ENCODE measurements around the gene GAREM1.

- TF ChIP-seq POLR2A (conservative IDR thresholded peaks at IDR 0.05): no peak
- TF ChIP-seq ZEB2 (IDR thresholded peaks at IDR 0.05): no peak
- TF ChIP-seq KAT7 (CRISPR knock-in tag; IDR thresholded peaks at IDR 0.05; ENCODE audit: borderline replicate concordance): no peak
- TF ChIP-seq, protein P1, sequence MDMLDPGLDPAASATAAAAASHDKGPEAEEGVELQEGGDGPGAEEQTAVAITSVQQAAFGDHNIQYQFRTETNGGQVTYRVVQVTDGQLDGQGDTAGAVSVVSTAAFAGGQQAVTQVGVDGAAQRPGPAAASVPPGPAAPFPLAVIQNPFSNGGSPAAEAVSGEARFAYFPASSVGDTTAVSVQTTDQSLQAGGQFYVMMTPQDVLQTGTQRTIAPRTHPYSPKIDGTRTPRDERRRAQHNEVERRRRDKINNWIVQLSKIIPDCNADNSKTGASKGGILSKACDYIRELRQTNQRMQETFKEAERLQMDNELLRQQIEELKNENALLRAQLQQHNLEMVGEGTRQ (CRISPR knock-in tag; IDR thresholded peaks at IDR 0.05): no peak
- TF ChIP-seq ZBTB17 (CRISPR knock-in tag; IDR thresholded peaks at IDR 0.05): no peak
- TF ChIP-seq, protein P2, sequence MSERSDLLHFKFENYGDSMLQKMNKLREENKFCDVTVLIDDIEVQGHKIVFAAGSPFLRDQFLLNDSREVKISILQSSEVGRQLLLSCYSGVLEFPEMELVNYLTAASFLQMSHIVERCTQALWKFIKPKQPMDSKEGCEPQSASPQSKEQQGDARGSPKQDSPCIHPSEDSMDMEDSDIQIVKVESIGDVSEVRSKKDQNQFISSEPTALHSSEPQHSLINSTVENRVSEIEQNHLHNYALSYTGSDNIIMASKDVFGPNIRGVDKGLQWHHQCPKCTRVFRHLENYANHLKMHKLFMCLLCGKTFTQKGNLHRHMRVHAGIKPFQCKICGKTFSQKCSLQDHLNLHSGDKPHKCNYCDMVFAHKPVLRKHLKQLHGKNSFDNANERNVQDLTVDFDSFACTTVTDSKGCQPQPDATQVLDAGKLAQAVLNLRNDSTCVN (CRISPR knock-in tag; IDR thresholded peaks at IDR 0.05): no peak
- TF ChIP-seq ZNF668 (CRISPR knock-in tag; IDR thresholded peaks at IDR 0.05): no peak
- TF ChIP-seq, protein P3, sequence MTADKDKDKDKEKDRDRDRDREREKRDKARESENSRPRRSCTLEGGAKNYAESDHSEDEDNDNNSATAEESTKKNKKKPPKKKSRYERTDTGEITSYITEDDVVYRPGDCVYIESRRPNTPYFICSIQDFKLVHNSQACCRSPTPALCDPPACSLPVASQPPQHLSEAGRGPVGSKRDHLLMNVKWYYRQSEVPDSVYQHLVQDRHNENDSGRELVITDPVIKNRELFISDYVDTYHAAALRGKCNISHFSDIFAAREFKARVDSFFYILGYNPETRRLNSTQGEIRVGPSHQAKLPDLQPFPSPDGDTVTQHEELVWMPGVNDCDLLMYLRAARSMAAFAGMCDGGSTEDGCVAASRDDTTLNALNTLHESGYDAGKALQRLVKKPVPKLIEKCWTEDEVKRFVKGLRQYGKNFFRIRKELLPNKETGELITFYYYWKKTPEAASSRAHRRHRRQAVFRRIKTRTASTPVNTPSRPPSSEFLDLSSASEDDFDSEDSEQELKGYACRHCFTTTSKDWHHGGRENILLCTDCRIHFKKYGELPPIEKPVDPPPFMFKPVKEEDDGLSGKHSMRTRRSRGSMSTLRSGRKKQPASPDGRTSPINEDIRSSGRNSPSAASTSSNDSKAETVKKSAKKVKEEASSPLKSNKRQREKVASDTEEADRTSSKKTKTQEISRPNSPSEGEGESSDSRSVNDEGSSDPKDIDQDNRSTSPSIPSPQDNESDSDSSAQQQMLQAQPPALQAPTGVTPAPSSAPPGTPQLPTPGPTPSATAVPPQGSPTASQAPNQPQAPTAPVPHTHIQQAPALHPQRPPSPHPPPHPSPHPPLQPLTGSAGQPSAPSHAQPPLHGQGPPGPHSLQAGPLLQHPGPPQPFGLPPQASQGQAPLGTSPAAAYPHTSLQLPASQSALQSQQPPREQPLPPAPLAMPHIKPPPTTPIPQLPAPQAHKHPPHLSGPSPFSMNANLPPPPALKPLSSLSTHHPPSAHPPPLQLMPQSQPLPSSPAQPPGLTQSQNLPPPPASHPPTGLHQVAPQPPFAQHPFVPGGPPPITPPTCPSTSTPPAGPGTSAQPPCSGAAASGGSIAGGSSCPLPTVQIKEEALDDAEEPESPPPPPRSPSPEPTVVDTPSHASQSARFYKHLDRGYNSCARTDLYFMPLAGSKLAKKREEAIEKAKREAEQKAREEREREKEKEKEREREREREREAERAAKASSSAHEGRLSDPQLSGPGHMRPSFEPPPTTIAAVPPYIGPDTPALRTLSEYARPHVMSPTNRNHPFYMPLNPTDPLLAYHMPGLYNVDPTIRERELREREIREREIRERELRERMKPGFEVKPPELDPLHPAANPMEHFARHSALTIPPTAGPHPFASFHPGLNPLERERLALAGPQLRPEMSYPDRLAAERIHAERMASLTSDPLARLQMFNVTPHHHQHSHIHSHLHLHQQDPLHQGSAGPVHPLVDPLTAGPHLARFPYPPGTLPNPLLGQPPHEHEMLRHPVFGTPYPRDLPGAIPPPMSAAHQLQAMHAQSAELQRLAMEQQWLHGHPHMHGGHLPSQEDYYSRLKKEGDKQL (CRISPR knock-in tag; IDR thresholded peaks at IDR 0.05; ENCODE audit: borderline replicate concordance): no peak
- no peak for TF ChIP-seq SP1 (CRISPR knock-in tag; IDR thresholded peaks at IDR 0.05)
- no peak for TF ChIP-seq ETV6 (IDR thresholded peaks at IDR 0.05; ENCODE audit: borderline replicate concordance in 1 of 2, low read depth in 2 of 2, low read length in 1 of 2)
- TF ChIP-seq ETV6 (CRISPR knock-in tag; IDR thresholded peaks at IDR 0.05; ENCODE audit: borderline replicate concordance): no peak
Measured at GRCh38 chr18:32280188-32280783, 190.4 kb downstream of the GAREM1 start.
